ENCODE measurements around the gene LMCD1. TPM values are rescaled to one million over a fixed set of nuclear protein-coding genes. Genes with fewer than 3 reads are reported as not detected.

Gene LMCD1
- total RNA-seq, 2 experiments from 2014 or later: 0.36 to 0.55 TPM

DNA sequence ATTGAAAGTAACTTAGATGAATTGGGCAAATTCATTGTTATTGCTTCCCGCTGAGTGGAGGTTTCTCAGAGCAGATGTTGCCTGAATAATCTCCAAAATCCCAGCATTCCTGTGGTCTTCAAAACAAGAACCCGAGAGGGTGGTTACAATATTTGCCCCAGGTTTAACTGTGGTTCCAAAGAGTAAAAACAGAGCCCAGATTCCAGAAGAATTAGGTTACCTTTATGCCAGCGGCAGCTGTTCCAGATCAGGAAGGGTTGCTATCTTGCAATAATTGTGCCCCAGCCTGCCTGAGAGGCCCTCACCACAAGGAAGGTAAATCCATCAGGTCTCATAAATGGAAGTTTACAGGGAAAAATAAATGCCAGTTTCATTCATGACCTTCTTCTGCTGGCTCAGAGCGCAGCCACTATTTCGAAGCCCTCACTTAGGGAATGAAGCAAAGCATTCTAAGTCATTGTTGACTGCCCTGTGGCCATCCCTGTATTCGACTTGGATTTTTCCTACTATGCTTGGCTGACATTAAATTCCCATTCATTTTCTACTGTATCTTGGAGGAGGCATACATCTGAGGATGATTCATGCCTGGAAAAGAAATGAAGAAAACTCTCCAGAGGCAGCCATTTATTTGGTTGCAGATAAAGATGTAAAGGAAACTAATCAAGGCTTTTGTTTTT lies 88.4 kb downstream of the LMCD1 start:
- Mint-ChIP-seq H3K36me3 (ENCODE audit: low read depth) (no peaks in the 10 kb centered on the region), H3K27ac (no peak overlapping the region)

GRCh38 chr3:8593021-8593827 lies 91.6 kb downstream of the LMCD1 start:
- no peaks in the 10 kb centered on the region for H3K36me3 Mint-ChIP-seq (ENCODE audit: low read depth)
- ATAC-seq (ENCODE audit: poor library complexity): no peak
- Histone ChIP-seq H3K4me1 (ENCODE audit: insufficient read depth, low read length) (no peaks in the 10 kb centered on the region), H3K36me3 (ENCODE audit: insufficient read depth, low read length) (no peaks in the 10 kb centered on the region), H3K9me3 (ENCODE audit: control insufficient read depth in 1 of 2, insufficient read depth in 1 of 2, low read length in 2 of 2) (peaks cover 0 to 4% of the 10 kb centered on the region in 2 experiments), H3K27me3 (ENCODE audit: control insufficient read depth in 1 of 2, insufficient read depth in 2 of 2, low read length in 2 of 2) (no peaks in the 10 kb centered on the region), H3K4me3 (ENCODE audit: low read length) (no peak overlapping the region), H3K27ac (ENCODE audit: low read depth in 1 of 2, low read length in 2 of 2) (no peak overlapping the region)
- DNase-seq: no peak
- POLR2A ChIA-PET: no interaction called here
- TF ChIP-seq, protein P1, sequence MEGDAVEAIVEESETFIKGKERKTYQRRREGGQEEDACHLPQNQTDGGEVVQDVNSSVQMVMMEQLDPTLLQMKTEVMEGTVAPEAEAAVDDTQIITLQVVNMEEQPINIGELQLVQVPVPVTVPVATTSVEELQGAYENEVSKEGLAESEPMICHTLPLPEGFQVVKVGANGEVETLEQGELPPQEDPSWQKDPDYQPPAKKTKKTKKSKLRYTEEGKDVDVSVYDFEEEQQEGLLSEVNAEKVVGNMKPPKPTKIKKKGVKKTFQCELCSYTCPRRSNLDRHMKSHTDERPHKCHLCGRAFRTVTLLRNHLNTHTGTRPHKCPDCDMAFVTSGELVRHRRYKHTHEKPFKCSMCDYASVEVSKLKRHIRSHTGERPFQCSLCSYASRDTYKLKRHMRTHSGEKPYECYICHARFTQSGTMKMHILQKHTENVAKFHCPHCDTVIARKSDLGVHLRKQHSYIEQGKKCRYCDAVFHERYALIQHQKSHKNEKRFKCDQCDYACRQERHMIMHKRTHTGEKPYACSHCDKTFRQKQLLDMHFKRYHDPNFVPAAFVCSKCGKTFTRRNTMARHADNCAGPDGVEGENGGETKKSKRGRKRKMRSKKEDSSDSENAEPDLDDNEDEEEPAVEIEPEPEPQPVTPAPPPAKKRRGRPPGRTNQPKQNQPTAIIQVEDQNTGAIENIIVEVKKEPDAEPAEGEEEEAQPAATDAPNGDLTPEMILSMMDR (IDR thresholded peaks at IDR 0.05): no peak
- CTCF ChIA-PET: no interaction called here
- intact Hi-C loops (cut with DNase I, micrococcal nuclease): no loop called here
- H3K4me3 Mint-ChIP-seq: no peak overlapping the region
- H3K9me3 Mint-ChIP-seq: no peaks in the 10 kb centered on the region
- H3K27ac Mint-ChIP-seq: no peak overlapping the region
- H3K27me3 Mint-ChIP-seq: no peaks in the 10 kb centered on the region
- H3K4me1 Mint-ChIP-seq (ENCODE audit: low read depth): no peaks in the 10 kb centered on the region

More for the DNA sequence above, 88.4 kb downstream of the LMCD1 start:
- Mint-ChIP-seq H3K4me3 (no peak overlapping the region), H3K27me3 (peaks cover under 1% of the 10 kb centered on the region), H3K9me3 (no peaks in the 10 kb centered on the region), H3K4me1 (ENCODE audit: low read depth) (no peaks in the 10 kb centered on the region)
- no peak for DNase-seq
- intact Hi-C loops (cut with DNase I, micrococcal nuclease): no loop called here
- H3K27me3 ChIP-seq (ENCODE audit: control insufficient read depth in 1 of 2, insufficient read depth in 2 of 2, low read length in 2 of 2): no peaks in the 10 kb centered on the region
- H3K4me1 ChIP-seq (ENCODE audit: insufficient read depth, low read length): no peaks in the 10 kb centered on the region
- ChIA-PET CTCF (no interaction called here), POLR2A (no interaction called here)
- no peak overlapping the region for H3K4me3 ChIP-seq (ENCODE audit: low read length)
- H3K9me3 ChIP-seq (ENCODE audit: control insufficient read depth in 1 of 2, insufficient read depth in 1 of 2, low read length in 2 of 2): peaks cover 0 to 4% of the 10 kb centered on the region in 2 experiments
- ATAC-seq (ENCODE audit: poor library complexity): no peak
- no peaks in the 10 kb centered on the region for H3K36me3 ChIP-seq (ENCODE audit: insufficient read depth, low read length)
- H3K27ac ChIP-seq (ENCODE audit: low read depth in 1 of 2, low read length in 2 of 2): no peak overlapping the region
- TF ChIP-seq, protein P1 (IDR thresholded peaks at IDR 0.05): no peak

- DNase-seq (no peak), ATAC-seq (ENCODE audit: poor library complexity) (no peak)
- Histone ChIP-seq H3K27me3 (ENCODE audit: control insufficient read depth in 1 of 2, insufficient read depth in 2 of 2, low read length in 2 of 2) (no peaks in the 10 kb centered on the region), H3K4me3 (ENCODE audit: low read length) (no peak overlapping the region), H3K4me1 (ENCODE audit: insufficient read depth, low read length) (no peaks in the 10 kb centered on the region), H3K36me3 (ENCODE audit: insufficient read depth, low read length) (no peaks in the 10 kb centered on the region), H3K27ac (ENCODE audit: low read depth in 1 of 2, low read length in 2 of 2) (no peak overlapping the region), H3K9me3 (ENCODE audit: control insufficient read depth in 1 of 2, insufficient read depth in 1 of 2, low read length in 2 of 2) (peaks cover 0 to 4% of the 10 kb centered on the region in 2 experiments)
- no peaks in the 10 kb centered on the region for H3K9me3 Mint-ChIP-seq
- H3K27me3 Mint-ChIP-seq: no peaks in the 10 kb centered on the region
- H3K27ac Mint-ChIP-seq: no peak overlapping the region
- ChIA-PET CTCF (no interaction called here), POLR2A (no interaction called here)
- TF ChIP-seq, protein P1 (IDR thresholded peaks at IDR 0.05): no peak
- no peaks in the 10 kb centered on the region for H3K36me3 Mint-ChIP-seq (ENCODE audit: low read depth)
- H3K4me3 Mint-ChIP-seq: no peak overlapping the region
- intact Hi-C loops (cut with DNase I, micrococcal nuclease): no loop called here
- no peaks in the 10 kb centered on the region for H3K4me1 Mint-ChIP-seq (ENCODE audit: low read depth)
These were observed 93.6 kb downstream of the LMCD1 start for GRCh38 chr3:8595252-8595651.
